ENCODE measurements around the gene GSTP1.

- TF ChIP-seq POLR2AphosphoS5 (IDR thresholded peaks at IDR 0.05), result no peak
- no peak for TF ChIP-seq CTCF (IDR thresholded peaks at IDR 0.05)
- TF ChIP-seq POLR2A (IDR thresholded peaks at IDR 0.05; ENCODE audit: low read depth), result no peak
- no peak for TF ChIP-seq EP300 (IDR thresholded peaks at IDR 0.05)
These were observed 19.4 kb upstream of the GSTP1 start for GRCh38 chr11:67564230-67564629.
